GM18508 (cell line): Measurements from ENCODE around the gene LUC7L2.
"Not testable (repeated sequence)": the region's sequence is repeated elsewhere in the genome, so short reads cannot be mapped to it uniquely, and the experiment has no call there.

Source experiments
- ATAC-seq: cut with Tn5 transposase; IDR thresholded peaks from one replicate; pipeline ENCODE4 v1.9.1; 2021; ENCODE audit warnings: moderate number of reproducible peaks; ENCODE audit not compliant: insufficient read depth, unreplicated experiment

LUC7L2 gene

GRCh38 chr7:139436806-139437205 lies 77.1 kb downstream of the LUC7L2 start:
- no peak for ATAC-seq

- no peak for ATAC-seq
Measured at GRCh38 chr7:139439375-139439774, 79.7 kb downstream of the LUC7L2 start.

GRCh38 chr7:139441961-139442360 lies 82.3 kb downstream of the LUC7L2 start:
- no peak for ATAC-seq

- no peak for ATAC-seq
Measured at GRCh38 chr7:139446051-139446890, 86.6 kb downstream of the LUC7L2 start.

GRCh38 chr7:139450851-139451250 lies 91.2 kb downstream of the LUC7L2 start:
- no peak for ATAC-seq

GRCh38 chr7:139451638-139452037 lies 91.9 kb downstream of the LUC7L2 start:
- no peak for ATAC-seq

GRCh38 chr7:139452958-139453672 lies 93.4 kb downstream of the LUC7L2 start:
- no peak for ATAC-seq

- no peak for ATAC-seq
Measured at GRCh38 chr7:139453673-139454321, 94.1 kb downstream of the LUC7L2 start.

- ATAC-seq: no peak
Measured at GRCh38 chr7:139455789-139456188, 96.1 kb downstream of the LUC7L2 start.

- ATAC-seq: no peak
Measured at GRCh38 chr7:139456511-139456910, 96.8 kb downstream of the LUC7L2 start.

GRCh38 chr7:139457153-139457946 lies 97.7 kb downstream of the LUC7L2 start:
- ATAC-seq: no peak

- not testable (repeated sequence) for ATAC-seq
Measured at GRCh38 chr7:139463421-139463820, 103.7 kb downstream of the LUC7L2 start.

- ATAC-seq: not testable (repeated sequence)
Measured at GRCh38 chr7:139464511-139464910, 104.8 kb downstream of the LUC7L2 start.

GRCh38 chr7:139465072-139465471 lies 105.4 kb downstream of the LUC7L2 start:
- ATAC-seq: not testable (repeated sequence)

GRCh38 chr7:139467729-139468128 lies 108.0 kb downstream of the LUC7L2 start:
- not testable (repeated sequence) for ATAC-seq

GRCh38 chr7:139468281-139468680 lies 108.6 kb downstream of the LUC7L2 start:
- not testable (repeated sequence) for ATAC-seq

- no peak for ATAC-seq
Measured at GRCh38 chr7:139471740-139472353, 112.2 kb downstream of the LUC7L2 start.
